GM12878 (cell line): ENCODE results near the gene WDR38. TPM values are rescaled to one million over a fixed set of nuclear protein-coding genes. Genes with fewer than 3 reads are reported as not detected.

Experiments used
- ATAC-seq: fragments of 200-7000 bp; cut with Tn5 transposase; 3 replicates; pipeline ENCODE4 v1.9.1; 2020; ENCODE audit warnings: mild to moderate bottlenecking, moderate library complexity
- BruUV-seq: library from RNA; stranded (reverse); fragments of 400-500 nt; replicated peaks from 2 replicates; lab custom pipeline; 2021; lab: Mats Ljungman, UMichigan
- CTCF ChIA-PET: fragments of 300-600 bp; sonication (Branson Sonifier 250); formaldehyde crosslinking; extraction: SDS; loops from one replicate; lab custom pipeline; 2021; ENCODE audit warnings: inconsistent platforms; lab: Yijun Ruan, JAX
- POLR2A ChIA-PET: fragments of 350-600 bp; formaldehyde crosslinking; extraction: SDS; loops from one replicate; lab custom pipeline; 2021; ENCODE audit warnings: inconsistent platforms; lab: Charles Lee
- RAD21 ChIA-PET: fragments of 300-600 bp; sonication (Branson Sonifier 250); formaldehyde crosslinking; loops from one replicate; lab custom pipeline; 2023; ENCODE audit warnings: antibody characterized with exemption; ENCODE audit not compliant: unreplicated experiment; lab: Charles Lee
- SMC1A ChIA-PET: fragments of 300-600 bp; sonication (Branson Sonifier 250); formaldehyde crosslinking; loops from one replicate; lab custom pipeline; 2023; ENCODE audit not compliant: unreplicated experiment, uncharacterized antibody; lab: Charles Lee
- DNase-seq: peaks from one replicate; pipeline ENCODE4 v3.0.0-alpha.2; 2011; ENCODE audit warnings: low read depth, low spot score
- FAIRE-seq: peaks from 3 replicates; lab custom pipeline; 2011; peaks lifted over from hg19 to GRCh38; lab: Jason Lieb, UNC
- H2AFZ ChIP-seq: 2 replicates; pipeline ENCODE4 v1.6.0; 2011; ENCODE audit warnings: low read depth, low read length, control low read depth; ENCODE audit not compliant: control insufficient read depth
- H3K27ac ChIP-seq: 2 replicates; pipeline ENCODE4 v1.5.1; 2011; ENCODE audit warnings: control low read depth; ENCODE audit not compliant: control insufficient read depth, insufficient read depth
- H3K27me3 ChIP-seq, 2 experiments: replicated peaks in 1 of 2; 2 replicates each; pipeline versions ENCODE4 v1.6.0 to v1.6.1; 2011; ENCODE audit warnings: low read length in 1 of 2; ENCODE audit not compliant: control insufficient read depth in 2 of 2, insufficient read depth in 2 of 2
- H3K36me3 ChIP-seq, 2 experiments: 2 replicates each; pipeline ENCODE4 v1.5.1; 2011; ENCODE audit warnings: low read length in 1 of 2; ENCODE audit not compliant: control insufficient read depth in 2 of 2, insufficient read depth in 2 of 2
- H3K4me1 ChIP-seq: 2 replicates; pipeline ENCODE4 v1.6.1; 2011; ENCODE audit warnings: mild to moderate bottlenecking, low read length, moderate library complexity, mixed read lengths; ENCODE audit not compliant: control insufficient read depth, insufficient read depth
- H3K4me2 ChIP-seq: 2 replicates; pipeline ENCODE4 v1.6.0; 2011; ENCODE audit warnings: control low read depth; ENCODE audit not compliant: control insufficient read depth, insufficient read depth
- H3K4me3 ChIP-seq: fragments of 200-600 bp; sonication (generic); 2 replicates; pipeline ENCODE4 v1.5.1; 2016
- H3K79me2 ChIP-seq: 2 replicates; pipeline ENCODE4 v1.6.0; 2011; ENCODE audit warnings: low read length; ENCODE audit not compliant: control insufficient read depth, insufficient read depth
- H3K9ac ChIP-seq: 2 replicates; pipeline ENCODE4 v1.8.0; 2011; ENCODE audit warnings: low read length, control low read depth, mixed read lengths; ENCODE audit not compliant: control insufficient read depth, insufficient read depth
- H3K9me3 ChIP-seq: replicated peaks from 3 replicates; pipeline ENCODE4 v1.5.1; 2011; ENCODE audit warnings: mild to moderate bottlenecking, low read length; ENCODE audit not compliant: control insufficient read depth, insufficient read depth
- H4K20me1 ChIP-seq: 2 replicates; pipeline ENCODE4 v1.6.0; 2011; ENCODE audit not compliant: control insufficient read depth, insufficient read depth
- ATF7 ChIP-seq: fragments of 450-650 bp; IDR thresholded peaks from 2 replicates; pipeline ENCODE4 v1.6.1; 2016; ENCODE audit warnings: low read depth, mild to moderate bottlenecking
- BHLHE40 ChIP-seq, 2 experiments: fragments of 450-650 bp in 1 of 2; IDR thresholded peaks; 2 replicates each; pipeline ENCODE4 v1.6.1; 2011 to 2017; ENCODE audit warnings: low read depth in 2 of 2, borderline replicate concordance in 1 of 2, improper control_type of control experiment in 1 of 2, low read length in 1 of 2, mild to moderate bottlenecking in 1 of 2
- CHD2 ChIP-seq: IDR thresholded peaks from 2 replicates; pipeline ENCODE4 v1.6.1; 2011; ENCODE audit warnings: low read depth, low read length, improper control_type of control experiment, borderline replicate concordance
- EGR1 ChIP-seq, 2 experiments: IDR thresholded peaks; 1 replicate in 1 of 2; 2 replicates in 1 of 2; pipeline ENCODE4 v1.6.1; 2011 to 2012; ENCODE audit warnings: low read depth in 2 of 2, low read length in 2 of 2, borderline replicate concordance in 1 of 2, mild to moderate bottlenecking in 1 of 2, moderate library complexity in 1 of 2
- ESRRA ChIP-seq: IDR thresholded peaks from 2 replicates; pipeline ENCODE4 v1.6.1; 2012; ENCODE audit warnings: mild to moderate bottlenecking, low read length, improper control_type of control experiment
- HDAC6 ChIP-seq: fragments of 200-600 bp; sonication (generic); IDR thresholded peaks from one replicate; pipeline ENCODE4 v1.8.0; 2017; ENCODE audit warnings: antibody characterized with exemption; ENCODE audit not compliant: unreplicated experiment
- IKZF2 ChIP-seq, 2 experiments: fragments of 450-650 bp; IDR thresholded peaks; 2 replicates each; pipeline ENCODE4 v1.6.1; 2017; ENCODE audit warnings: mild to moderate bottlenecking in 2 of 2, moderate library complexity in 2 of 2
- KDM1A ChIP-seq: fragments of 200-600 bp; sonication (generic); IDR thresholded peaks from 2 replicates; pipeline ENCODE4 v1.6.1; 2016; ENCODE audit warnings: borderline replicate concordance
- MXI1 ChIP-seq: fragments of 150-350 bp; IDR thresholded peaks from 2 replicates; pipeline ENCODE4 v1.6.1; 2011; ENCODE audit warnings: low read depth, mild to moderate bottlenecking, inconsistent platforms, low read length, improper control_type of control experiment
- POLR2A ChIP-seq: IDR thresholded peaks from 2 replicates; pipeline ENCODE4 v1.6.1; 2011; ENCODE audit warnings: low read depth, mild to moderate bottlenecking, low read length
- POU2F2 ChIP-seq: IDR thresholded peaks from 3 replicates; pipeline ENCODE4 v1.6.1; 2011; ENCODE audit warnings: low read depth, mild to moderate bottlenecking, low read length, borderline replicate concordance
- RAD21 ChIP-seq: IDR thresholded peaks from 2 replicates; pipeline ENCODE4 v1.6.1; 2011; ENCODE audit warnings: mild to moderate bottlenecking, low read depth, low read length, moderate library complexity; ENCODE audit not compliant: insufficient read depth
- RCOR1 ChIP-seq: conservative IDR thresholded peaks from 2 replicates; pipeline ENCODE4 v1.6.1; 2012; ENCODE audit warnings: low read depth, low read length, improper control_type of control experiment
- RUNX3 ChIP-seq: IDR thresholded peaks from 2 replicates; pipeline ENCODE4 v1.6.1; 2012; ENCODE audit warnings: low read length, inconsistent platforms
- SMC3 ChIP-seq: IDR thresholded peaks from 2 replicates; pipeline ENCODE4 v1.6.1; 2011; ENCODE audit warnings: low read length, improper control_type of control experiment, borderline replicate concordance
- SREBF2 ChIP-seq: IDR thresholded peaks from 2 replicates; pipeline ENCODE4 v1.6.1; 2012; ENCODE audit warnings: mild to moderate bottlenecking, low read length
- TCF3 ChIP-seq: IDR thresholded peaks from 2 replicates; pipeline ENCODE4 v1.6.1; 2012; ENCODE audit warnings: low read depth, mild to moderate bottlenecking, low read length, borderline replicate concordance; ENCODE audit not compliant: insufficient read depth
- TCF7 ChIP-seq: IDR thresholded peaks from 2 replicates; pipeline ENCODE4 v1.6.1; 2014; ENCODE audit warnings: antibody characterized with exemption, borderline replicate concordance
- YY1 ChIP-seq: IDR thresholded peaks from 2 replicates; pipeline ENCODE4 v1.6.1; 2011; ENCODE audit warnings: low read depth, mild to moderate bottlenecking, low read length
- ZSCAN29 ChIP-seq: fragments of 450-650 bp; IDR thresholded peaks from 2 replicates; pipeline ENCODE4 v1.6.1; 2017; ENCODE audit warnings: mild to moderate bottlenecking, moderate library complexity
- WGBS: methylation state at CpG from one replicate; pipeline ENCODE4 v1.1.6; 2016; ENCODE audit warnings: low lambda C conversion rate; ENCODE audit not compliant: insufficient replicate concordance, insufficient coverage; ENCODE audit errors: missing lambda C conversion rate; 5-methylcytosine and 5-hydroxymethylcytosine counted together
- in situ Hi-C: fragments of 300-500 bp; cut with MboI; formaldehyde crosslinking; loops from 9 replicates; pipeline ENCODE4 v1.14.3; 2018; ENCODE audit warnings: mixed read lengths
- intact Hi-C: fragments of 100-400 bp; cut with micrococcal nuclease; formaldehyde crosslinking; loops from one replicate; pipeline ENCODE4 v1.14.2; 2022; ENCODE audit not compliant: unreplicated experiment
- polyA plus RNA-seq, 11 experiments: library from polyadenylated mRNA; depleted of rRNA in 4 of 11; unstranded in 6 of 11; stranded (reverse) in 5 of 11; fragments of >200 nt; fragmentation: Nextera tagmentation in 4 of 11; fragmentation: Illumina TruSeq in 1 of 11; extraction: Ambion mirVana in 4 of 11; extraction: Trizol in 1 of 11; gene quantifications; 1 replicate in 1 of 11; 2 replicates in 10 of 11; pipeline versions ENCODE4 v1.2.1 to v1.2.3, GENCODE V29; 2011 to 2016; ENCODE audit warnings: inconsistent platforms in 2 of 11, missing spikeins in 2 of 11, low read depth in 1 of 11
- total RNA-seq, 4 experiments: library from RNA; depleted of rRNA in 3 of 4; stranded (reverse); fragments of >200 nt in 3 of 4; fragmentation: Illumina TruSeq in 1 of 4; extraction: Trizol in 1 of 4; gene quantifications; 2 replicates each; pipeline versions ENCODE4 v1.2.1 to v1.2.3, GENCODE V29; 2013 to 2021

WDR38 gene
- total and polyA plus RNA-seq, 10 of the 15 experiments (the other 5 are each of a cell fraction or from before 2014, with no cell fraction given), result not detected

- no peak for DNase-seq
- H3K4me2 ChIP-seq, result no peak overlapping the region
- no peak overlapping the region for H3K27ac ChIP-seq
- RAD21 ChIA-PET, result interaction anchor here (1.0 kb wide), 1 partner anchor 10 kb away, joined by 3 read pairs; no protein-coding TSS in a partner anchor
- no peaks in the 10 kb centered on the region for H4K20me1 ChIP-seq
- H3K36me3 ChIP-seq, result no peaks in the 10 kb centered on the region
- no peak overlapping the region for H2AFZ ChIP-seq
- H3K79me2 ChIP-seq, result no peaks in the 10 kb centered on the region
- H3K9me3 ChIP-seq, result no peaks in the 10 kb centered on the region
- no peak overlapping the region for H3K4me3 ChIP-seq
- H3K9ac ChIP-seq, result no peak overlapping the region
- H3K4me1 ChIP-seq, result peaks cover 15% of the 10 kb centered on the region
- TF ChIP-seq TCF7 (no peak), RUNX3 (no peak), YY1 (no peak), HDAC6 (no peak), KDM1A (no peak), CHD2 (no peak), SREBF2 (no peak), IKZF2 (IDR thresholded peaks at IDR 0.05) (no peak), RCOR1 (no peak), EGR1 (IDR thresholded peaks at IDR 0.05; ENCODE audit: borderline replicate concordance in 1 of 2, low read depth in 2 of 2, low read length in 2 of 2) (no peak), ZSCAN29 (no peak), MXI1 (no peak), SMC3 (no peak), ATF7 (no peak), TCF3 (no peak), BHLHE40 (IDR thresholded peaks at IDR 0.05; ENCODE audit: borderline replicate concordance in 1 of 2, low read depth in 2 of 2, low read length in 1 of 2) (no peak), RAD21 (no peak), ESRRA (no peak), POLR2A (no peak), POU2F2 (no peak)
- FAIRE-seq, result no peak
- CTCF ChIA-PET, result interaction anchor here (1.0 to 2.4 kb wide), 4 partner anchors 19 to 64 kb away, joined by 3 to 6 read pairs (median 4); no protein-coding TSS in a partner anchor
- no TSS peak for BruUV-seq
- in situ Hi-C loops, result no loop called here
- SMC1A ChIA-PET, result interaction anchor here (1.9 kb wide), 1 partner anchor 32 kb away, joined by 6 read pairs; the partner anchor contains the start of gene WDR38
- POLR2A ChIA-PET, result no interaction called here
- intact Hi-C loops, result no loop called here
- no peak for ATAC-seq
- H3K27me3 ChIP-seq, result no peaks in the 10 kb centered on the region
- WGBS, result 88% methylated on average over 12 of the region's 12 CpGs
Measured at GRCh38 chr9:124820698-124821623, 32.3 kb upstream of the WDR38 start.
